Type B pancreatic cell (in vitro differentiated cells): Measurements from ENCODE around the gene CYP24A1. TPM values are rescaled to one million over a fixed set of nuclear protein-coding genes. Genes with fewer than 3 reads are reported as not detected.

Experiments used
- DNase-seq: peaks from one replicate; pipeline ENCODE4 v3.0.0; 2021; ENCODE audit warnings: mixed read lengths; ENCODE audit not compliant: unreplicated experiment; ENCODE audit errors: extremely low spot score
- H3K27ac Mint-ChIP-seq: 2 replicates; pipeline ENCODE4 v1.8.0; 2021; ENCODE audit warnings: mild to moderate bottlenecking, mixed read lengths
- H3K27me3 Mint-ChIP-seq: 2 replicates; pipeline ENCODE4 v1.8.0; 2021; ENCODE audit warnings: mixed read lengths
- H3K36me3 Mint-ChIP-seq: 2 replicates; pipeline ENCODE4 v1.8.0; 2021; ENCODE audit warnings: mixed read lengths
- H3K4me1 Mint-ChIP-seq: one replicate; pipeline ENCODE4 v1.8.0; 2021; ENCODE audit warnings: mixed read lengths; ENCODE audit not compliant: unreplicated experiment
- H3K4me3 Mint-ChIP-seq: 2 replicates; pipeline ENCODE4 v1.8.0; 2021; ENCODE audit warnings: mild to moderate bottlenecking, mixed read lengths
- H3K9me3 Mint-ChIP-seq: 2 replicates; pipeline ENCODE4 v1.8.0; 2021; ENCODE audit warnings: mixed read lengths
- total RNA-seq: library from RNA; stranded (reverse); gene quantifications from 2 replicates; pipeline ENCODE4 v1.2.1, GENCODE V29; 2021; ENCODE audit warnings: low replicate concordance
- TF ChIP-seq, protein P1 (sequence below): fragments of 200-600 bp; sonication (generic); conservative IDR thresholded peaks from 2 replicates; pipeline ENCODE4 v1.5.0; 2021; ENCODE audit warnings: antibody characterized with exemption, mild to moderate bottlenecking

Gene CYP24A1
- total RNA-seq, 1 donor from 2014 or later: 7.1 TPM

DNA sequence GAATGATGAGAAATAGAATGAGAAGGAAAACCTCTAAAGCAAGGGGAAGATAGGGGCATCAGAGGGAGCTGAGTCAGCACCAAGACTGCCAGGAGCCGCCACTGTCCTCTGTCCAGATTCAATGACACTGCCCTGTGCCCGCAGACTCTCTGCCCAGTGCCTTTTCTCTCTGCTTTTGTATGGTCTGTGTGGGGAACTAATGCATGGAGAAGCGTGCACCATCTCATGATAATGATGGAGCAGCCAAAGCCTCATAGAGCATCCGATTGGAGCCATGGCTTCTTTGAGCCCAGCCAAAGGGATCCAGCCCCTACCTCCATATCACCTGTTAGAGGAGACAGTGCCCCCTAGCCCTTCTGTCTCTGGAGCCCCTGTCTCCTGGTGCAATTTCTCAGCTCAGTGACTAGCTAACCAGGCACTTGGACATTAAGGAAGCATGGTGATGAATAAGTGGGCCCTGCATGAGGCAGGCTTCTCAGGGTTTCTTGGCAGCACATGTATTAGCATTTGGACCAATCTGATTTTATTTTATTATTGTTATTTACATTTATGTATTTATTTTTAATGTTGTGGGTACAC lies 27.6 kb upstream of the CYP24A1 start:
- H3K9me3 Mint-ChIP-seq: no peaks in the 10 kb centered on the region
- H3K27me3 Mint-ChIP-seq: no peaks in the 10 kb centered on the region
- DNase-seq: no peak
- TF ChIP-seq, protein P1, sequence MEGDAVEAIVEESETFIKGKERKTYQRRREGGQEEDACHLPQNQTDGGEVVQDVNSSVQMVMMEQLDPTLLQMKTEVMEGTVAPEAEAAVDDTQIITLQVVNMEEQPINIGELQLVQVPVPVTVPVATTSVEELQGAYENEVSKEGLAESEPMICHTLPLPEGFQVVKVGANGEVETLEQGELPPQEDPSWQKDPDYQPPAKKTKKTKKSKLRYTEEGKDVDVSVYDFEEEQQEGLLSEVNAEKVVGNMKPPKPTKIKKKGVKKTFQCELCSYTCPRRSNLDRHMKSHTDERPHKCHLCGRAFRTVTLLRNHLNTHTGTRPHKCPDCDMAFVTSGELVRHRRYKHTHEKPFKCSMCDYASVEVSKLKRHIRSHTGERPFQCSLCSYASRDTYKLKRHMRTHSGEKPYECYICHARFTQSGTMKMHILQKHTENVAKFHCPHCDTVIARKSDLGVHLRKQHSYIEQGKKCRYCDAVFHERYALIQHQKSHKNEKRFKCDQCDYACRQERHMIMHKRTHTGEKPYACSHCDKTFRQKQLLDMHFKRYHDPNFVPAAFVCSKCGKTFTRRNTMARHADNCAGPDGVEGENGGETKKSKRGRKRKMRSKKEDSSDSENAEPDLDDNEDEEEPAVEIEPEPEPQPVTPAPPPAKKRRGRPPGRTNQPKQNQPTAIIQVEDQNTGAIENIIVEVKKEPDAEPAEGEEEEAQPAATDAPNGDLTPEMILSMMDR: no peak
- peak overlapping the region; percentile 82 for H3K27ac Mint-ChIP-seq
- peaks cover 14% of the 10 kb centered on the region for H3K4me1 Mint-ChIP-seq
- no peaks in the 10 kb centered on the region for H3K36me3 Mint-ChIP-seq
- H3K4me3 Mint-ChIP-seq: peak overlapping the region; percentile 42

DNA sequence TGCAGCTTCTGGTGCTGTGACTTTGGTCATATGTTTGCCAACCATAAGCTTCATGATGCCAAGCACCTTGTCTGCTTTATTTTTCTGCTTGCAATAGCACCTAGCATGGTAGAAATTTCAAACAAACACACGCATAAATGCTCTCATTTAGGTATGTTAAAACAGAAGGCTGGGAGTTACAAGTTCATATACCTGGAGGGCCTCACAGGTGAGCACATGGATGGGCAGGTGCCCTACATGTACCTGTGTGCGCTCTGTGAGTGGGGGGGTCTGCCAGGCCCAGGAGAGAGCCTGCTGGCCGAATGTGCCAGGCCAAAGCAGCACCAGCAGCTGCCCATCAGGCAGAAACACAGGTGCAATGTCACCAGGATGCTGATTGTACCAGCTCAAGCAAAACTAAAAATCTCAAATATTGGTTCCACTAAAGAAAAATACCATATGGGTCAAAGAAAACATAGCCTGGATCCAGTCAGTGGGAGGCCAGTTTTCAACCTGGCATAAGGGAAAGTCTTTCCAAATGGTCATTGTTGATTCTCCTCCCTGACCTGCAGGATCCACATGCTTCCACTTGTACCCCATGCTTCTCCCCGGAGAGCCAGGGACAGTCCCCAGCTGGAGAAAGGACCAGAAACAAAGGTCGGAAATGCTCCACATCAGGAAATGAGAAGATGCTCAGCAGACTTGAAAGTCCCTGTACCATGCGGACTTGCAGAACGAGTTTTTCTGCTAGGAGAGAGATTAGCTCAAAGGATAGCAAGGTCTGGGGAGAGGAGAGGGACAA lies 26.9 kb upstream of the CYP24A1 start:
- Mint-ChIP-seq H3K27me3 (no peaks in the 10 kb centered on the region), H3K36me3 (no peaks in the 10 kb centered on the region), H3K27ac (peak overlapping the region; percentile 82), H3K4me3 (peak overlapping the region; percentile 42), H3K9me3 (no peaks in the 10 kb centered on the region), H3K4me1 (peaks cover 7% of the 10 kb centered on the region)
- no peak for DNase-seq
- TF ChIP-seq, protein P1: no peak

DNA sequence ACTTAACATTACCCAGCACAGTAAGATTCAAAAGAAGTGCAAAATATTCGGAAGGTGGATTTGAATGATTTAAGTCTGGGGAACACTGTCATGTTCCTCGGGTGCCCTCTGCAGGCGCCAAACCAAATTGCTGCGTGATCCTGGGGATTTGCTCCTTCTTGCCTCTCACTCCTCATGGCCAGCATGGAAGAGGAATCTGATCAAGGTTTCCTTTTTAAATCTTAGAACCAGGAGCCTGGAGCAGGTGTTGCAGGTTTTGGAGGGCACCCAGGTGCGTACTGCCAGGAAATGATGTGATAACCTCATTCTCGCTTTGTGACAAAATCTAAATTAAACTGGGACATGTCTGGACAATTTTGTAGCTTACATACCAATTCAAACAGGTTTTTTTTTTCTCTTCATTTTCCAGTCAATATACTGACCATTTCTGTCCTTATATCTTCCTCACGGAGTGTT lies 26.0 kb upstream of the CYP24A1 start:
- Mint-ChIP-seq H3K9me3 (no peaks in the 10 kb centered on the region), H3K27ac (no peak overlapping the region), H3K27me3 (no peaks in the 10 kb centered on the region), H3K36me3 (no peaks in the 10 kb centered on the region), H3K4me1 (peaks cover 6% of the 10 kb centered on the region), H3K4me3 (no peak overlapping the region)
- DNase-seq: no peak
- TF ChIP-seq, protein P1: peak; percentile 97

DNA sequence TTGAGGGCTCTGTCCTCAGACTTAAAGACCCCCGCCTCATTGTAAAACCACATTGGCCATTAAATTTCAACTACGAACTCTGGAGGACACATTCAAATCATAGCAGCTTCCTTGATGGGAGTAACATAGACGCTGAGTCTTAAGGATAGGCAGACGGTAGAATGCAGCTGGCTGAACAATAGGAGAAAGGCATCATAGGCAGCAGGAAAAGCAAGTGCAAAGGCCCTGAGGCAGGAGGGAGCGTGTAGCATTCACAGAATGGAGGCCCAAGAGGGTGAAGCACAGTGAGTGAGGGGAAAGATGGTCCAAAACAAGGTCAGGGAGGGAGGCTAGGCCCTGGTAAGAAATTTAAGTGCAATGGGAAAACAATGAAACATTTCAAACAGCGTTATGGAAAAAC lies 25.5 kb upstream of the CYP24A1 start:
- Mint-ChIP-seq H3K27ac (no peak overlapping the region), H3K36me3 (no peaks in the 10 kb centered on the region), H3K27me3 (no peaks in the 10 kb centered on the region), H3K9me3 (no peaks in the 10 kb centered on the region), H3K4me1 (peaks cover 6% of the 10 kb centered on the region), H3K4me3 (no peak overlapping the region)
- DNase-seq: no peak
- TF ChIP-seq, protein P1: no peak

DNA sequence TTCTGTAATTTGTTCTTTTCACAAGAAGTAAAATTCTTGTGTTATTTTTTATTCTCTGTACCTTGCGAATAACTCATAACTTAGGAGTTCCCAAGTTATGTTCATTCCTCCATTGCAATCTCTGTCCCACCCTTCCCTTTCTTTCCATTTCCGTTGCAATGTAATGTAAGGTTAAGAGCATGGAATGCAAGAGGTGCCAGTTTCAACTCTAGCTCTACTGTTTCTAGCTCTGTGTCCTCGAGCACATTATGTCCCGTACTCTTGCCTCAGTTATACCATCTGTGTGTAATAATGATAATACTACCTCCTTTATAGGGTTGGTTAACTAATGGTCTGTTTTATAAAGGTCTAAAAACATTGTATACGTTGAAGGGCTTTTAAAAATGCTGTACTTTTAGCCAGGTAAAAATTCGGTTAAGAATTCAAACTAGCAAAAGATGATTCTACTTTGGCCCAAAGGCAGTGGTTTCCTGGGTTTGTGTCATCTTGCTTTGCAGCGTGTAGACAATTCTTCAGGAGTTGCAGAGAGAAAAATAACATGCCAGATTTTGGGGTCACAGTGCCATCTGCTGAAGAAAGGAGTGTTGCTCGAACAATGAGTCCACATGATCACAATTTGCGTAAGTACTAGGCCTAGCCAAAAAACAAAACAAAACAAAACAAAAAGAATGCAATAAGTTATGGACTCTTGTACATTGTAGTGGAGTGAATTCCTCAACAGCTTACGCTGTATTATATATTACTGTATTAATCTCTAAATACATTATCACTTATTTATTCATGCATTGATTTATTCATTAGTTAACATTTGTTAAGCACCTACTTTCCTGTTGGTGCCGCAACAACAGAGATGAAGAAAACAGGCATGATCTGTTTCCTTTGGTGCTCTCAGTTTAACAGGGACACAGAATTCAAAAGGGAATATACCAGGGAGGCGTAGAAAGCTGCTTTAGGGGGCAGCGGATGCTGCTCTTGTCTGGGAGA lies 24.1 kb upstream of the CYP24A1 start:
- TF ChIP-seq, protein P1: peak; percentile 40
- no peaks in the 10 kb centered on the region for H3K36me3 Mint-ChIP-seq
- DNase-seq: no peak
- no peak overlapping the region for H3K4me3 Mint-ChIP-seq
- H3K27me3 Mint-ChIP-seq: no peaks in the 10 kb centered on the region
- no peak overlapping the region for H3K27ac Mint-ChIP-seq
- no peaks in the 10 kb centered on the region for H3K9me3 Mint-ChIP-seq
- H3K4me1 Mint-ChIP-seq: peaks cover 6% of the 10 kb centered on the region
